IMR-90 (cell line): ENCODE results near the gene PHPT1. TPM values are rescaled to one million over a fixed set of nuclear protein-coding genes. Genes with fewer than 3 reads are reported as not detected.
A peak's percentile ranks its signal among the peaks of the same experiment; 100 is the strongest.

ENCODE experiments used
- ATAC-seq: fragments of 200-7000 bp; cut with Tn5 transposase; 2 replicates; pipeline ENCODE4 v1.9.1; 2020; ENCODE audit warnings: low read depth, mild to moderate bottlenecking, moderate library complexity
- BruUV-seq: library from RNA; stranded (reverse); fragments of 400-500 nt; replicated peaks from 2 replicates; lab custom pipeline; 2021; lab: Mats Ljungman, UMichigan
- CTCF ChIA-PET: fragments of 300-600 bp; formaldehyde crosslinking; extraction: SDS; loops from one replicate; lab custom pipeline; 2021; ENCODE audit warnings: antibody characterized with exemption; lab: Yijun Ruan, JAX
- POLR2A ChIA-PET: fragments of 300-600 bp; sonication (Branson Sonifier 250); formaldehyde crosslinking; loops from one replicate; lab custom pipeline; 2022; ENCODE audit warnings: antibody characterized with exemption; ENCODE audit not compliant: unreplicated experiment; lab: Charles Lee
- DNase-seq: peaks from one replicate; pipeline ENCODE4 v3.0.0; 2013
- H2AFZ ChIP-seq: replicated peaks from 2 replicates; pipeline ENCODE3; 2013; ENCODE audit warnings: low read length, mild to moderate bottlenecking; ENCODE audit not compliant: poor library complexity
- H2AK5ac ChIP-seq: 2 replicates; pipeline ENCODE4 v1.6.1; 2013; ENCODE audit warnings: low read depth, low read length, inconsistent platforms
- H2AK9ac ChIP-seq: replicated peaks from 2 replicates; pipeline ENCODE3; 2013; ENCODE audit warnings: mild to moderate bottlenecking, low read depth, low read length, moderate library complexity; ENCODE audit not compliant: poor library complexity
- H2BK120ac ChIP-seq: 2 replicates; pipeline ENCODE4 v1.6.1; 2013; ENCODE audit warnings: low read depth, low read length, inconsistent platforms
- H2BK15ac ChIP-seq: 3 replicates; pipeline ENCODE4 v1.6.1; 2013; ENCODE audit warnings: low read depth, low read length, inconsistent platforms
- H2BK20ac ChIP-seq: 2 replicates; pipeline ENCODE4 v1.6.1; 2013; ENCODE audit warnings: low read depth, mild to moderate bottlenecking, inconsistent platforms, low read length, moderate library complexity
- H2BK5ac ChIP-seq: 2 replicates; pipeline ENCODE4 v1.6.1; 2013; ENCODE audit warnings: mild to moderate bottlenecking, low read depth, low read length, inconsistent platforms; ENCODE audit not compliant: poor library complexity, severe bottlenecking
- H3K14ac ChIP-seq: replicated peaks from 2 replicates; pipeline ENCODE4 v1.6.1; 2013; ENCODE audit warnings: low read depth, low read length, inconsistent platforms
- H3K18ac ChIP-seq: 2 replicates; pipeline ENCODE4 v1.6.1; 2013; ENCODE audit warnings: low read depth, low read length, control low read depth
- H3K23ac ChIP-seq: 2 replicates; pipeline ENCODE4 v1.6.1; 2013; ENCODE audit warnings: low read depth, low read length, inconsistent platforms
- H3K27ac ChIP-seq: 2 replicates; pipeline ENCODE4 v1.5.1; 2013; ENCODE audit warnings: mild to moderate bottlenecking, control low read depth, low read length; ENCODE audit not compliant: insufficient read depth
- H3K27me3 ChIP-seq: 2 replicates; pipeline ENCODE4 v1.6.1; 2013; ENCODE audit warnings: low read length; ENCODE audit not compliant: control insufficient read depth, insufficient read depth
- H3K36me3 ChIP-seq: 2 replicates; pipeline ENCODE4 v1.6.1; 2013; ENCODE audit warnings: low read length, mixed read lengths; ENCODE audit not compliant: control insufficient read depth, insufficient read depth
- H3K4ac ChIP-seq: 2 replicates; pipeline ENCODE4 v1.6.1; 2013; ENCODE audit warnings: low read depth, low read length, inconsistent platforms
- H3K4me1 ChIP-seq: 2 replicates; pipeline ENCODE4 v1.6.1; 2013; ENCODE audit warnings: low read length, mixed read lengths; ENCODE audit not compliant: control insufficient read depth, insufficient read depth
- H3K4me2 ChIP-seq: 2 replicates; pipeline ENCODE4 v1.6.1; 2013; ENCODE audit warnings: low read depth, mild to moderate bottlenecking, control low read depth, low read length, moderate library complexity
- H3K4me3 ChIP-seq: 2 replicates; pipeline ENCODE4 v1.5.1; 2013; ENCODE audit warnings: low read depth, mild to moderate bottlenecking, control low read depth, low read length, moderate library complexity; ENCODE audit not compliant: insufficient read depth
- H3K56ac ChIP-seq: 2 replicates; pipeline ENCODE4 v1.6.1; 2013; ENCODE audit warnings: low read length, inconsistent platforms; ENCODE audit not compliant: insufficient read depth; ENCODE audit errors: extremely low read depth
- H3K79me1 ChIP-seq, 2 experiments: 2 replicates each; pipeline ENCODE4 v1.6.1; 2013; ENCODE audit warnings: low read length in 2 of 2, inconsistent platforms in 1 of 2, low read depth in 1 of 2
- H3K9ac ChIP-seq: 2 replicates; pipeline ENCODE4 v1.6.1; 2013; ENCODE audit warnings: low read depth, low read length, control low read depth
- H3K9me1 ChIP-seq: 2 replicates; pipeline ENCODE4 v1.6.1; 2013; ENCODE audit warnings: low read length, inconsistent platforms; ENCODE audit not compliant: insufficient read depth
- H3K9me3 ChIP-seq: 2 replicates; pipeline ENCODE4 v1.6.1; 2013; ENCODE audit warnings: low read length; ENCODE audit not compliant: control insufficient read depth, insufficient read depth
- H4K20me1 ChIP-seq: 2 replicates; pipeline ENCODE4 v1.6.1; 2013; ENCODE audit warnings: low read length, inconsistent platforms; ENCODE audit not compliant: insufficient read depth
- H4K5ac ChIP-seq: 2 replicates; pipeline ENCODE4 v1.6.1; 2013; ENCODE audit warnings: mild to moderate bottlenecking, low read depth, low read length, control low read depth
- H4K8ac ChIP-seq, 2 experiments: 2 replicates each; pipeline ENCODE4 v1.6.1; 2013; ENCODE audit warnings: low read depth in 2 of 2, low read length in 2 of 2, control low read depth in 1 of 2, inconsistent platforms in 1 of 2
- H4K91ac ChIP-seq: 2 replicates; pipeline ENCODE4 v1.6.1; 2013; ENCODE audit warnings: low read depth, low read length, inconsistent platforms; ENCODE audit not compliant: insufficient read depth
- BHLHE40 ChIP-seq: fragments of 150-350 bp; IDR thresholded peaks from 2 replicates; pipeline ENCODE4 v1.6.1; 2016; ENCODE audit warnings: mild to moderate bottlenecking, low read depth, low read length
- CEBPB ChIP-seq: IDR thresholded peaks from 2 replicates; pipeline ENCODE4 v1.6.1; 2012; ENCODE audit warnings: low read depth, low read length, improper control_type of control experiment
- CHD1 ChIP-seq: IDR thresholded peaks from 2 replicates; pipeline ENCODE4 v1.6.1; 2012; ENCODE audit warnings: low read depth, low read length, improper control_type of control experiment
- FOS ChIP-seq: fragments of 150-350 bp; IDR thresholded peaks from 2 replicates; pipeline ENCODE4 v1.6.1; 2016; ENCODE audit warnings: low read depth, low read length
- MAFK ChIP-seq: IDR thresholded peaks from 2 replicates; pipeline ENCODE4 v1.6.1; 2012; ENCODE audit warnings: low read depth, low read length, improper control_type of control experiment
- MXI1 ChIP-seq: IDR thresholded peaks from 2 replicates; pipeline ENCODE4 v1.6.1; 2012; ENCODE audit warnings: low read depth, mild to moderate bottlenecking, low read length, moderate library complexity, borderline replicate concordance
- NFE2L2 ChIP-seq: fragments of 150-350 bp; IDR thresholded peaks from 2 replicates; pipeline ENCODE4 v1.6.1; 2016; ENCODE audit warnings: low read depth, mild to moderate bottlenecking, low read length
- POLR2A ChIP-seq: IDR thresholded peaks from 2 replicates; pipeline ENCODE4 v1.6.1; 2012; ENCODE audit warnings: mild to moderate bottlenecking, low read depth, low read length
- RCOR1 ChIP-seq: IDR thresholded peaks from 2 replicates; pipeline ENCODE4 v1.6.1; 2012; ENCODE audit warnings: mild to moderate bottlenecking, low read length, improper control_type of control experiment; ENCODE audit not compliant: insufficient replicate concordance
- RFX5 ChIP-seq: IDR thresholded peaks from 2 replicates; pipeline ENCODE4 v1.8.0; 2012; ENCODE audit warnings: low read depth, mild to moderate bottlenecking, low read length, moderate library complexity
- SMC3 ChIP-seq: fragments of 150-350 bp; IDR thresholded peaks from 2 replicates; pipeline ENCODE4 v1.6.1; 2016; ENCODE audit warnings: low read depth, mild to moderate bottlenecking, antibody characterized with exemption, low read length, moderate library complexity
- WGBS, 2 experiments: methylation state at CpG; one replicate each; pipeline versions ENCODE4 v1.1.5 to v1.1.7; 2013; ENCODE audit warnings: missing lambda C conversion rate in 2 of 2; ENCODE audit not compliant: insufficient read length in 1 of 2; ENCODE audit errors: extremely low coverage in 2 of 2; 5-methylcytosine and 5-hydroxymethylcytosine counted together
- dilution Hi-C: fragments of 300-500 bp; cut with HindIII; formaldehyde crosslinking; loops from one replicate; pipeline ENCODE4 v1.14.3; 2018; ENCODE audit warnings: low sequenced_read_pairs; ENCODE audit not compliant: unreplicated experiment
- in situ Hi-C: fragments of 300-500 bp; cut with MboI; formaldehyde crosslinking; loops from 3 replicates; pipeline ENCODE4 v1.14.3; 2019; ENCODE audit warnings: low sequenced_read_pairs, inconsistent platforms, mixed read lengths
- intact Hi-C: fragments of 100-400 bp; cut with micrococcal nuclease; formaldehyde crosslinking; loops from 2 replicates; pipeline ENCODE4 v1.10.0; 2022
- polyA plus RNA-seq, 3 experiments: library from polyadenylated mRNA; depleted of rRNA; stranded (reverse); fragments of >200 nt; gene quantifications; 2 replicates each; pipeline ENCODE4 v1.2.3, GENCODE V29; 2012; ENCODE audit warnings: low replicate concordance in 1 of 3
- total RNA-seq: library from RNA; depleted of rRNA; stranded (reverse); fragments of >200 nt; gene quantifications from 2 replicates; pipeline ENCODE4 v1.2.3, GENCODE V29; 2012
- TF ChIP-seq, protein P1 (sequence below): conservative IDR thresholded peaks from 2 replicates; pipeline ENCODE4 v1.5.1; 2012; ENCODE audit warnings: mild to moderate bottlenecking, low read depth, low read length, improper control_type of control experiment
- TF ChIP-seq, protein P2 (sequence below): fragments of 150-350 bp; IDR thresholded peaks from 2 replicates; pipeline ENCODE4 v1.6.1; 2017; ENCODE audit warnings: mild to moderate bottlenecking, antibody characterized with exemption, low read length, low read depth

PHPT1 gene
- total and polyA plus RNA-seq, 2 of the 4 experiments (the other 2 are of a cell fraction): 79.8 to 214 TPM

DNA sequence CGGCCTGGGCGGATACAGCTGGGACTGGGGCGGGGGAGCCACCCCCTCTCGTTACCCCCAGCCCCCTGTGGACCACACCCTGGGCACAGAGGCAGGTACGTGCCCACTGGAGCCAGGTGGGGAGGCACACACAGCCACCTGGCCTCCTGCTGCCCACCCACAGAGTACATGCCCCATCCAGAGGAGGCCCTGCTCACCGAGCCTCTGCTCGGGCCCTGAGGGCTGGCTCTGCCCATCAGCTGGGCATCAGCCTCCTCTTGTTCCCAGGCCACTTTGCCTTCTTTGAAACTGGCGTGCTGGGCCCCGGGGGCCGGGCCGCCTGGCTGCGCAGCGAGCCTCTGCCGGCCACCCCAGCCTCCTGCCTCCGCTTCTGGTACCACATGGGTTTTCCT lies 9.2 kb downstream of the PHPT1 start:
- H2AK9ac ChIP-seq: peak overlapping the region; percentile 7
- H3K23ac ChIP-seq: no peak overlapping the region
- H3K9me1 ChIP-seq: no peaks in the 10 kb centered on the region
- H2AFZ ChIP-seq: no peak overlapping the region
- H3K9me3 ChIP-seq: no peaks in the 10 kb centered on the region
- BruUV-seq: no TSS peak
- H4K91ac ChIP-seq: no peak overlapping the region
- no peak overlapping the region for H3K4ac ChIP-seq
- H4K8ac ChIP-seq: no peak overlapping the region
- H2BK120ac ChIP-seq: no peak overlapping the region
- H4K20me1 ChIP-seq: peaks cover 5% of the 10 kb centered on the region; the same call in 1 of the 2 replicates
- no peak overlapping the region for H3K56ac ChIP-seq
- H3K27ac ChIP-seq: no peak overlapping the region
- H2AK5ac ChIP-seq: no peak overlapping the region
- peaks cover 30% of the 10 kb centered on the region for H3K36me3 ChIP-seq
- H3K4me1 ChIP-seq: peaks cover 8% of the 10 kb centered on the region
- dilution Hi-C loops: no loop called here
- no peak overlapping the region for H2BK20ac ChIP-seq
- intact Hi-C loops: no loop called here
- no peak overlapping the region for H3K18ac ChIP-seq
- POLR2A ChIA-PET: no interaction called here
- no peak overlapping the region for H2BK5ac ChIP-seq
- 99% methylated on average over 11 of the region's 15 CpGs; no CpG with 5 or more reads in 1 of the 2 experiments for WGBS, 2 experiments
- H2BK15ac ChIP-seq: no peak overlapping the region
- TF ChIP-seq SMC3 (no peak), RCOR1 (no peak), CEBPB (no peak), CHD1 (no peak), FOS (no peak), POLR2A (no peak), MXI1 (no peak), RFX5 (no peak), BHLHE40 (no peak), NFE2L2 (no peak), MAFK (no peak)
- TF ChIP-seq, protein P1, sequence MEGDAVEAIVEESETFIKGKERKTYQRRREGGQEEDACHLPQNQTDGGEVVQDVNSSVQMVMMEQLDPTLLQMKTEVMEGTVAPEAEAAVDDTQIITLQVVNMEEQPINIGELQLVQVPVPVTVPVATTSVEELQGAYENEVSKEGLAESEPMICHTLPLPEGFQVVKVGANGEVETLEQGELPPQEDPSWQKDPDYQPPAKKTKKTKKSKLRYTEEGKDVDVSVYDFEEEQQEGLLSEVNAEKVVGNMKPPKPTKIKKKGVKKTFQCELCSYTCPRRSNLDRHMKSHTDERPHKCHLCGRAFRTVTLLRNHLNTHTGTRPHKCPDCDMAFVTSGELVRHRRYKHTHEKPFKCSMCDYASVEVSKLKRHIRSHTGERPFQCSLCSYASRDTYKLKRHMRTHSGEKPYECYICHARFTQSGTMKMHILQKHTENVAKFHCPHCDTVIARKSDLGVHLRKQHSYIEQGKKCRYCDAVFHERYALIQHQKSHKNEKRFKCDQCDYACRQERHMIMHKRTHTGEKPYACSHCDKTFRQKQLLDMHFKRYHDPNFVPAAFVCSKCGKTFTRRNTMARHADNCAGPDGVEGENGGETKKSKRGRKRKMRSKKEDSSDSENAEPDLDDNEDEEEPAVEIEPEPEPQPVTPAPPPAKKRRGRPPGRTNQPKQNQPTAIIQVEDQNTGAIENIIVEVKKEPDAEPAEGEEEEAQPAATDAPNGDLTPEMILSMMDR: no peak
- TF ChIP-seq, protein P2, sequence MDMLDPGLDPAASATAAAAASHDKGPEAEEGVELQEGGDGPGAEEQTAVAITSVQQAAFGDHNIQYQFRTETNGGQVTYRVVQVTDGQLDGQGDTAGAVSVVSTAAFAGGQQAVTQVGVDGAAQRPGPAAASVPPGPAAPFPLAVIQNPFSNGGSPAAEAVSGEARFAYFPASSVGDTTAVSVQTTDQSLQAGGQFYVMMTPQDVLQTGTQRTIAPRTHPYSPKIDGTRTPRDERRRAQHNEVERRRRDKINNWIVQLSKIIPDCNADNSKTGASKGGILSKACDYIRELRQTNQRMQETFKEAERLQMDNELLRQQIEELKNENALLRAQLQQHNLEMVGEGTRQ: no peak
- no peak for ATAC-seq
- no peaks in the 10 kb centered on the region for H3K27me3 ChIP-seq
- H3K4me2 ChIP-seq: no peak overlapping the region
- no peak overlapping the region for H3K14ac ChIP-seq
- CTCF ChIA-PET: no interaction called here
- H3K9ac ChIP-seq: no peak overlapping the region
- in situ Hi-C loops: no loop called here
- no peak for DNase-seq
- H3K4me3 ChIP-seq: no peak overlapping the region
- peaks cover 0 to 23% of the 10 kb centered on the region in 2 experiments; a peak in 2 of 4 replicates for H3K79me1 ChIP-seq
- no peak overlapping the region for H4K5ac ChIP-seq
